Fibroblast of mammary gland (primary cell): ENCODE results near the gene CST5.

Experiments used
- DNase-seq: peaks from one replicate; pipeline ENCODE4 v3.0.0-alpha.2; 2010; ENCODE audit warnings: low read depth
- H3K4me3 ChIP-seq: 2 replicates; pipeline ENCODE4 v1.5.1; 2011; ENCODE audit warnings: low read depth, mild to moderate bottlenecking, low read length, moderate library complexity; ENCODE audit not compliant: control insufficient read depth
- CTCF ChIP-seq: conservative IDR thresholded peaks from 2 replicates; pipeline ENCODE4 v1.5.1; 2011; ENCODE audit warnings: low read depth, low read length, inconsistent platforms; ENCODE audit not compliant: control insufficient read depth, insufficient read depth

CST5 gene

GRCh38 chr20:23889775-23890187 lies 10.2 kb upstream of the CST5 start:
- H3K4me3 ChIP-seq = no peak overlapping the region
- peak; percentile 57 for DNase-seq
- peak; percentile 69 for TF ChIP-seq CTCF

- H3K4me3 ChIP-seq = no peak overlapping the region
- no peak for TF ChIP-seq CTCF
- DNase-seq = no peak
These were observed 8.3 kb upstream of the CST5 start for GRCh38 chr20:23887856-23888255.

GRCh38 chr20:23884771-23885162 lies 5.2 kb upstream of the CST5 start:
- no peak overlapping the region for H3K4me3 ChIP-seq
- no peak for DNase-seq
- no peak for TF ChIP-seq CTCF

DNA sequence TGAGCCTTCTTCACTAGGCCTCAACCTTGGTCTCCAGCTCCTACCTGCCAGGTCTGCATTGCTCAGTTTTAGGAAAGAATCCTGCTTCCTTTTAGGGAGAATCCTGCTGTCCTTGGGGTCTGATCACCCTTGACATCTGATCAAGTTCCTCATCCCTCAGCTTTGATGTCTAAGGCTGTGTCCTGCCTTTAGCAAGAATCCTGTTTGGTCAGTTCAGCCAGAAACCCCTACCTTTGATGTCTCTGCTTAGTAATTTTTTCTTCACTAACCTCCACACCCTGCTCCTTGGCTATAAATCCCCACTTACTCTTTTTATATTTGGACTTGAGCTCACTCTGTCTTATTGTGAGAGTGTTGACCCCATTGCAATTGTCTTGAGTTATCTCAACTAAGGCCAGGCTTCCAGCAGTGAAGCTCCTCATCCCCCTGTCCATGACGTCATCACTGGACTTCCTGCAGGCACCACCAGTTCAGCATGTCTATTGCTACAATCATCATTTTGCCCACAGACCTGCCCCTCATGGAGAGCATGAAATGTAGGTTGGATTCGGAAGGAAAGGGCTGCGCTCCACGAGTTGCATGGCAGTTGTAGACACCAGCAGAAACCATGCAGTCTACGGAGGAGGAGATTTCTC lies 4.7 kb upstream of the CST5 start:
- no peak for DNase-seq
- TF ChIP-seq CTCF = no peak
- no peak overlapping the region for H3K4me3 ChIP-seq

DNA sequence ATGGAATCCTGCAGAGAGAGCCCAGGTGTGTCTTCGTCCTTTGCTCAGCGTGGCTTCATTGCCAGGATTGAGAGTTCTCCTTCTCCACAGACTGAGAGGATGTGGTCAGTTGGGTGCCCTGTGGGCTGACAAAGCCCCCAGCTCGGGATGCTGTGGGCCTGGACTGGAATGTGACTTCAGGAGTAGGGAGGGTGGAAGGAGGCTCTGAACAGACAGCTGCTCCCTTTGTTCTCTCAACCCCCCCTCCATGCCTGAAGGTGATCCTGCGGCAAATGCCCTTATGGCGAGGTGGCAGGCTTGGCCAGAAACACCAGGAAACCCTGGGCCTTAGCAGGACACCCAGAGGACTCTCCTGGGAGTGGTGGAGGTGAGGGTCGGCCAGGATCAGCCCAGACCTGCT lies 1.8 kb upstream of the CST5 start:
- DNase-seq = no peak
- TF ChIP-seq CTCF = no peak
- H3K4me3 ChIP-seq = no peak overlapping the region

DNA sequence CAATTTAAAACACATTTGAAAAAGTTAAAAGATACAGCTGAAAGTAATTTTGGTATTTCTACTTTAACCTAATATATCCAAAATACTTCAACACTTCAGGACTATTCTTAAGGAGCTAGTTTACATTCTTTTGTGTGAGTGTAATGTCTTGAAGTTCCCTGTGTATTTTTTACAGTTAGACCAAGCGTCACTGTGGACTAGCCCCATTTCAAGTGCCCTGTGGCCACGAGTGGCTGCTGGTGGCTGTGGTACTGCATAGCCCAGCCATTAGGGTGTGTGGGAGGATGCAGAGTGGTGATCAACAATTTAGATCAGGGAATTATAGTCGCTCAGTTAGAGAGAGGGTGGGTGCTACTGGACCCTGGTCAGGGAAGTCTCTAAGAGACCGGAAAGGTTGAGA lies 869 bp upstream of the CST5 start:
- no peak for DNase-seq
- TF ChIP-seq CTCF = no peak
- no peak overlapping the region for H3K4me3 ChIP-seq
